Transverse colon (tissue), 4 donors: ENCODE data around the gene NAALADL2.

Source experiments
- CTCF ChIP-seq, 5 experiments: fragments of 200-600 bp in 3 of 5; fragments of 450-650 bp in 2 of 5; sonication (generic) in 3 of 5; IDR thresholded peaks; 1 replicate in 2 of 5; 2 replicates in 3 of 5; pipeline ENCODE4 v1.5.1; 2016 to 2017; ENCODE audit warnings: antibody characterized with exemption in 5 of 5, inconsistent platforms in 3 of 5, mild to moderate bottlenecking in 2 of 5, moderate library complexity in 1 of 5
- POLR2A ChIP-seq: fragments of 450-650 bp; IDR thresholded peaks from one replicate; pipeline ENCODE4 v1.6.1; 2016; ENCODE audit warnings: antibody characterized with exemption, mild to moderate bottlenecking, moderate library complexity
- POLR2AphosphoS5 ChIP-seq, 3 donors: sonication (generic); formaldehyde crosslinking; IDR thresholded peaks; one replicate each; pipeline ENCODE4 v1.6.1; 2016; ENCODE audit warnings: antibody characterized with exemption in 3 of 3

- TF ChIP-seq CTCF (IDR thresholded peaks at IDR 0.05): no peak
- no peak for TF ChIP-seq POLR2AphosphoS5 (IDR thresholded peaks at IDR 0.05)
- TF ChIP-seq POLR2A: no peak
Measured at GRCh38 chr3:175477651-175478224, 618.6 kb downstream of the NAALADL2 start.
